Activated CD8-positive, alpha-beta T cell treated with anti-CD3 and anti-CD28 coated beads, Interleukin-2, amount 10 ng/mL, durations not matched to agents 7 days and 5 days (primary cell): Measurements from ENCODE around the gene TBC1D4. TPM values are rescaled to one million over a fixed set of nuclear protein-coding genes. Genes with fewer than 3 reads are reported as not detected.
A peak's percentile ranks its signal among the peaks of the same experiment; 100 is the strongest.
"Not testable (repeated sequence)": the region's sequence is repeated elsewhere in the genome, so short reads cannot be mapped to it uniquely, and the experiment has no call there.

Source experiments
- ATAC-seq: fragments of 150-1000 bp; cut with Tn5 transposase; one replicate; pipeline ENCODE4 v1.10.0; 2021; ENCODE audit warnings: moderate library complexity
- CTCF ChIA-PET: fragments of 350-600 bp; sonication (Branson Sonifier 250); formaldehyde crosslinking; loops from one replicate; lab custom pipeline; 2021; ENCODE audit warnings: antibody characterized with exemption; lab: Charles Lee
- POLR2A ChIA-PET: fragments of 350-600 bp; sonication (Branson Sonifier 250); formaldehyde crosslinking; loops from one replicate; lab custom pipeline; 2021; ENCODE audit warnings: antibody characterized with exemption; lab: Charles Lee
- DNase-seq: peaks from one replicate; pipeline ENCODE4 v3.0.0-alpha.2; 2020
- H3K27ac Mint-ChIP-seq: one replicate; pipeline ENCODE4 v1.8.0; 2021; ENCODE audit warnings: mild to moderate bottlenecking, mixed read lengths
- H3K27me3 Mint-ChIP-seq: one replicate; pipeline ENCODE4 v1.8.0; 2021; ENCODE audit warnings: low read depth, mixed read lengths
- H3K36me3 Mint-ChIP-seq: one replicate; pipeline ENCODE4 v1.8.0; 2021; ENCODE audit warnings: low read depth, mixed read lengths
- H3K4me1 Mint-ChIP-seq: one replicate; pipeline ENCODE4 v1.8.0; 2021; ENCODE audit warnings: low read depth, mixed read lengths
- H3K4me3 Mint-ChIP-seq: one replicate; pipeline ENCODE4 v1.8.0; 2021; ENCODE audit warnings: mild to moderate bottlenecking, mixed read lengths
- H3K9me3 Mint-ChIP-seq: one replicate; pipeline ENCODE4 v1.8.0; 2022; ENCODE audit warnings: mixed read lengths; ENCODE audit not compliant: insufficient read depth
- total RNA-seq, 2 experiments: library from RNA; stranded (reverse); gene quantifications; one replicate each; pipeline ENCODE4 v1.2.3, GENCODE V29; 2021

Gene TBC1D4
- total RNA-seq, 2 experiments from 2014 or later, result 12.7 to 13.4 TPM

GRCh38 chr13:75306967-75307366, 175.0 kb downstream of the TBC1D4 start:
- peaks cover 44% of the 10 kb centered on the region for H3K36me3 Mint-ChIP-seq
- H3K9me3 Mint-ChIP-seq, ATAC-seq, POLR2A ChIA-PET, H3K4me3 Mint-ChIP-seq, DNase-seq, H3K27me3 Mint-ChIP-seq, H3K27ac Mint-ChIP-seq, H3K4me1 Mint-ChIP-seq: not testable (repeated sequence)
- CTCF ChIA-PET, result interaction anchor here (1.5 kb wide), 1 partner anchor 66 kb away, joined by 4 read pairs; no protein-coding TSS in a partner anchor

- no peak overlapping the region for H3K27ac Mint-ChIP-seq
- H3K9me3 Mint-ChIP-seq, result peaks cover 10% of the 10 kb centered on the region
- peaks cover 32% of the 10 kb centered on the region for H3K36me3 Mint-ChIP-seq
- no peaks in the 10 kb centered on the region for H3K27me3 Mint-ChIP-seq
- no peak overlapping the region for H3K4me3 Mint-ChIP-seq
- ATAC-seq, result no peak
- DNase-seq, result no peak
- CTCF ChIA-PET, result no interaction called here
- POLR2A ChIA-PET, result no interaction called here
- peaks cover 8% of the 10 kb centered on the region for H3K4me1 Mint-ChIP-seq
Observed at GRCh38 chr13:75305059-75305458, 176.9 kb downstream of the TBC1D4 start.

- Mint-ChIP-seq H3K4me1 (peaks cover 8% of the 10 kb centered on the region), H3K27me3 (no peaks in the 10 kb centered on the region), H3K4me3 (no peak overlapping the region), H3K27ac (no peak overlapping the region), H3K36me3 (peaks cover 38% of the 10 kb centered on the region), H3K9me3 (peaks cover 10% of the 10 kb centered on the region)
- POLR2A ChIA-PET, result interaction anchor here (2.8 kb wide), 1 partner anchor 23 kb away, joined by 14 read pairs; no protein-coding TSS in a partner anchor
- ATAC-seq (no peak), DNase-seq (no peak)
- CTCF ChIA-PET, result interaction anchor here (1.2 to 1.4 kb wide), 2 partner anchors 8 to 23 kb away, joined by 5 to 10 read pairs; no protein-coding TSS in a partner anchor
Observed at GRCh38 chr13:75303263-75303662, 178.7 kb downstream of the TBC1D4 start.

GRCh38 chr13:75302071-75302698, 179.8 kb downstream of the TBC1D4 start:
- Mint-ChIP-seq H3K36me3 (peaks cover 38% of the 10 kb centered on the region), H3K27me3 (no peaks in the 10 kb centered on the region), H3K4me3 (no peak overlapping the region), H3K9me3 (peaks cover 10% of the 10 kb centered on the region), H3K4me1 (peaks cover 5% of the 10 kb centered on the region), H3K27ac (no peak overlapping the region)
- no peak for ATAC-seq
- DNase-seq, result no peak
- CTCF ChIA-PET, result interaction anchor here (1.2 kb wide), 1 partner anchor 9 kb away, joined by 5 read pairs; no protein-coding TSS in a partner anchor
- POLR2A ChIA-PET, result interaction anchor here (2.8 kb wide), 1 partner anchor 24 kb away, joined by 14 read pairs; no protein-coding TSS in a partner anchor

GRCh38 chr13:75299913-75300862, 181.8 kb downstream of the TBC1D4 start:
- no peak for DNase-seq
- CTCF ChIA-PET, result interaction anchor here (1.2 kb wide), 2 partner anchors 9 to 12 kb away, joined by 3 read pairs; no protein-coding TSS in a partner anchor
- H3K27me3 Mint-ChIP-seq, result no peaks in the 10 kb centered on the region
- POLR2A ChIA-PET, result interaction anchor here (0.7 to 0.9 kb wide), 3 partner anchors 13 to 26 kb away, joined by 4 read pairs; no protein-coding TSS in a partner anchor
- ATAC-seq, result peak; percentile 33
- H3K36me3 Mint-ChIP-seq, result peaks cover 34% of the 10 kb centered on the region
- peak overlapping the region; percentile 4 for H3K27ac Mint-ChIP-seq
- H3K4me3 Mint-ChIP-seq, result no peak overlapping the region
- peaks cover 17% of the 10 kb centered on the region for H3K4me1 Mint-ChIP-seq
- H3K9me3 Mint-ChIP-seq, result peaks cover 2% of the 10 kb centered on the region

- Mint-ChIP-seq H3K27ac (no peak overlapping the region), H3K36me3 (peaks cover 31% of the 10 kb centered on the region), H3K9me3 (no peaks in the 10 kb centered on the region), H3K4me1 (peaks cover 17% of the 10 kb centered on the region), H3K4me3 (no peak overlapping the region), H3K27me3 (no peaks in the 10 kb centered on the region)
- ChIA-PET CTCF (no interaction called here), POLR2A (no interaction called here)
- DNase-seq, result no peak
- no peak for ATAC-seq
Observed at GRCh38 chr13:75299246-75299645, 182.7 kb downstream of the TBC1D4 start.

GRCh38 chr13:75296641-75297040, 185.3 kb downstream of the TBC1D4 start:
- H3K4me1 Mint-ChIP-seq, result peaks cover 20% of the 10 kb centered on the region
- peaks cover 26% of the 10 kb centered on the region for H3K36me3 Mint-ChIP-seq
- DNase-seq, result no peak
- CTCF ChIA-PET, result interaction anchor here (0.8 kb wide), 1 partner anchor 17 kb away, joined by 3 read pairs; no protein-coding TSS in a partner anchor
- H3K27ac Mint-ChIP-seq, result peak overlapping the region; percentile 41
- no peak for ATAC-seq
- H3K27me3 Mint-ChIP-seq, result no peaks in the 10 kb centered on the region
- POLR2A ChIA-PET, result interaction anchor here (2.4 kb wide), 1 partner anchor 30 kb away, joined by 8 read pairs; no protein-coding TSS in a partner anchor
- no peak overlapping the region for H3K4me3 Mint-ChIP-seq
- no peaks in the 10 kb centered on the region for H3K9me3 Mint-ChIP-seq

- DNase-seq (no peak), ATAC-seq (no peak)
- H3K36me3 Mint-ChIP-seq, result peaks cover 29% of the 10 kb centered on the region
- no peak overlapping the region for H3K27ac Mint-ChIP-seq
- H3K4me3 Mint-ChIP-seq, result no peak overlapping the region
- POLR2A ChIA-PET, result interaction anchor here (0.5 to 2.4 kb wide), 2 partner anchors 31 to 193 kb away, joined by 5 to 8 read pairs; no protein-coding TSS in a partner anchor
- H3K9me3 Mint-ChIP-seq, result no peaks in the 10 kb centered on the region
- H3K27me3 Mint-ChIP-seq, result no peaks in the 10 kb centered on the region
- CTCF ChIA-PET, result interaction anchor here (1.0 to 1.2 kb wide), 2 partner anchors 71 to 1473 kb away, joined by 3 to 4 read pairs; no protein-coding TSS in a partner anchor
- peaks cover 18% of the 10 kb centered on the region for H3K4me1 Mint-ChIP-seq
Observed at GRCh38 chr13:75295201-75295600, 186.8 kb downstream of the TBC1D4 start.

- H3K27ac Mint-ChIP-seq, result no peak overlapping the region
- no peaks in the 10 kb centered on the region for H3K9me3 Mint-ChIP-seq
- peaks cover 27% of the 10 kb centered on the region for H3K36me3 Mint-ChIP-seq
- no peak overlapping the region for H3K4me3 Mint-ChIP-seq
- ChIA-PET POLR2A (no interaction called here), CTCF (interaction anchor here (1.2 kb wide), 1 partner anchor 14 kb away, joined by 3 read pairs; no protein-coding TSS in a partner anchor)
- DNase-seq (no peak), ATAC-seq (no peak)
- H3K4me1 Mint-ChIP-seq, result peaks cover 15% of the 10 kb centered on the region
- no peaks in the 10 kb centered on the region for H3K27me3 Mint-ChIP-seq
Observed at GRCh38 chr13:75294110-75294509, 187.9 kb downstream of the TBC1D4 start.

GRCh38 chr13:75285310-75285709, 196.7 kb downstream of the TBC1D4 start:
- Mint-ChIP-seq H3K27me3 (no peaks in the 10 kb centered on the region), H3K27ac (no peak overlapping the region), H3K4me1 (no peaks in the 10 kb centered on the region), H3K9me3 (no peaks in the 10 kb centered on the region), H3K36me3 (peaks cover 23% of the 10 kb centered on the region), H3K4me3 (no peak overlapping the region)
- ATAC-seq (no peak), DNase-seq (no peak)
- CTCF ChIA-PET, result interaction anchor here (1.5 kb wide), 1 partner anchor 15 kb away, joined by 5 read pairs; no protein-coding TSS in a partner anchor
- POLR2A ChIA-PET, result interaction anchor here (0.7 kb wide), 1 partner anchor 41 kb away, joined by 3 read pairs; no protein-coding TSS in a partner anchor

- POLR2A ChIA-PET, result no interaction called here
- Mint-ChIP-seq H3K4me3 (no peak overlapping the region), H3K36me3 (peaks cover 8% of the 10 kb centered on the region), H3K9me3 (no peaks in the 10 kb centered on the region), H3K4me1 (no peaks in the 10 kb centered on the region), H3K27me3 (no peaks in the 10 kb centered on the region), H3K27ac (no peak overlapping the region)
- CTCF ChIA-PET, result interaction anchor here (1.1 kb wide), 1 partner anchor 14 kb away, joined by 3 read pairs; no protein-coding TSS in a partner anchor
- ATAC-seq (no peak), DNase-seq (no peak)
Observed at GRCh38 chr13:75279834-75280369, 202.1 kb downstream of the TBC1D4 start.
